Cerebellar cortex (tissue), 1 donor: ENCODE results near the gene GNL1.

Experiments
- DNase-seq: peaks from one replicate; pipeline ENCODE4 v3.0.0-alpha.2; 2015; ENCODE audit warnings: low spot score

Gene GNL1

GRCh38 chr6:30568245-30568644, 12.0 kb upstream of the GNL1 start:
- DNase-seq = no peak

GRCh38 chr6:30565772-30566171, 9.5 kb upstream of the GNL1 start:
- DNase-seq = no peak

GRCh38 chr6:30564114-30564513, 7.8 kb upstream of the GNL1 start:
- DNase-seq = no peak

- no peak for DNase-seq
These were observed 6.5 kb upstream of the GNL1 start for GRCh38 chr6:30562470-30563425.

- DNase-seq = no peak
These were observed 4.6 kb upstream of the GNL1 start for GRCh38 chr6:30560930-30561329.

- no peak for DNase-seq
These were observed 1.3 kb upstream of the GNL1 start for GRCh38 chr6:30557683-30557981.

- DNase-seq = peak; percentile 93
These were observed 805 bp upstream of the GNL1 start, which contains the start of gene PRR3 for GRCh38 chr6:30556906-30557682. TSS of gene PRR3 (plus strand) at chr6:30557295. CDS start at chr6:30557345, 50 bp downstream.

- DNase-seq = no peak
These were observed 548 bp downstream of the GNL1 start for GRCh38 chr6:30555816-30556065.

- peak; percentile 28 for DNase-seq
These were observed 1.1 kb downstream of the GNL1 start for GRCh38 chr6:30554962-30555815.

GRCh38 chr6:30554404-30554803, 1.9 kb downstream of the GNL1 start:
- DNase-seq = no peak

GRCh38 chr6:30548375-30548774, 7.9 kb downstream of the GNL1 start:
- DNase-seq = no peak

- no peak for DNase-seq
These were observed 8.8 kb downstream of the GNL1 start for GRCh38 chr6:30547454-30547853.

- DNase-seq = peak; percentile 74
These were observed 11.5 kb downstream of the GNL1 start for GRCh38 chr6:30544666-30545272.

GRCh38 chr6:30543821-30544220, 12.5 kb downstream of the GNL1 start:
- DNase-seq = no peak

- no peak for DNase-seq
These were observed 13.4 kb downstream of the GNL1 start for GRCh38 chr6:30542915-30543314.

- DNase-seq = no peak
These were observed 13.9 kb downstream of the GNL1 start for GRCh38 chr6:30542404-30542725.

- DNase-seq = peak; percentile 89
These were observed 14.5 kb downstream of the GNL1 start for GRCh38 chr6:30541515-30542403.

GRCh38 chr6:30537931-30538330, 18.4 kb downstream of the GNL1 start:
- no peak for DNase-seq

- DNase-seq = no peak
These were observed 22.6 kb downstream of the GNL1 start for GRCh38 chr6:30533460-30534294.

- DNase-seq = no peak
These were observed 26.3 kb downstream of the GNL1 start for GRCh38 chr6:30530014-30530413.
